ENCODE results near the gene SLC29A2. TPM values are rescaled to one million over a fixed set of nuclear protein-coding genes. Genes with fewer than 3 reads are reported as not detected.

SLC29A2 gene
- total RNA-seq, 1 donor: under 0.01 TPM

DNA sequence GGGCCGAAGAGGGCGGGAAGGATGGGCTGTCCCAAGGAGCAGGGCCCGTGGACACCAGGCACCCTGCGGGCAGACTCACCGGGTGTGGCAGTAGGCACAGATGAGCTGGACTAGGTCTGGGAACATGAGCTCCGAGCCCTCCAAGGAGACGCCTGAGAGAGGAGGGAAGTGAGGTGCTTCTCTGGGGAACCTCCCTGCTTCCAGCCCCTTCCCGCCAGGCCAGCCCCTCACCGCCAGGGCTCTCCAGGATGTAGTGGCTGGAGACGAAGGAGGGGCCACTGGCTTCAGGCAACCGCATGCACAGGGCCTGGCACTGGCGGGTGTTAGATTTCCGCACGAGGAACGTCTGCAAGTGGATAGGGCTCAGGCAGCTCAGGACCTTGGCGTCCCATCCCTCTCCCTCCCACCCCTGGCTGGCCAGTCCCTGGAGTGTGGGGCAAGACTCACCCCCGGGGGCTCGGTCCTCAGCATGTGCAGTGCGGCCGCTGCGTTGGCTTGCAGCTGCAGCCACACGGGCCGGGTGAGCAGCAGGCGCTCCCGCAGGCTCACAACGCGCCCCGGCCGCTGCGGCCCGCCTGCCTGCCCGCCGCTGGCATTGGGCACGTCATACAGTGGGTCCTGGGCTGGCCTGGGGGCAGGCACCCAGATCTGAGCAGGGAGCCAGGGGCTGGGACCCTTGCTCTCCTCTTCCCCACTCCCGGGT is 35.9 kb downstream of the SLC29A2 start:
- H3K27me3 ChIP-seq (ENCODE audit: insufficient read depth, low read length): no peaks in the 10 kb centered on the region
- H3K9me3 ChIP-seq (ENCODE audit: low read depth, low read length): no peaks in the 10 kb centered on the region
- peaks cover 55% of the 10 kb centered on the region for H3K36me3 ChIP-seq (ENCODE audit: insufficient read depth, low read length)
- peak overlapping the region; percentile 97 for H3K27ac ChIP-seq (ENCODE audit: low read depth, low read length)
- H3K4me1 ChIP-seq (ENCODE audit: insufficient read depth, low read length): peaks cover 28% of the 10 kb centered on the region
- H3K79me2 ChIP-seq (ENCODE audit: insufficient read depth, low read length): peaks cover 36% of the 10 kb centered on the region
- peak; percentile 97 for DNase-seq (ENCODE audit: insufficient read length, low spot score, missing footprints)
- peak overlapping the region; percentile 96 for H3K4me2 ChIP-seq (ENCODE audit: insufficient read depth, low read length)
- H3K4me3 ChIP-seq (ENCODE audit: insufficient read depth, low read length): peak overlapping the region; percentile 82
- peak overlapping the region; percentile 62 for H2AFZ ChIP-seq (ENCODE audit: low read length)
- TF ChIP-seq CTCF (IDR thresholded peaks at IDR 0.05; ENCODE audit: extremely low read depth, low read depth, low read length): no peak
- H4K20me1 ChIP-seq (ENCODE audit: insufficient read depth, low read length): peaks cover 36% of the 10 kb centered on the region

DNA sequence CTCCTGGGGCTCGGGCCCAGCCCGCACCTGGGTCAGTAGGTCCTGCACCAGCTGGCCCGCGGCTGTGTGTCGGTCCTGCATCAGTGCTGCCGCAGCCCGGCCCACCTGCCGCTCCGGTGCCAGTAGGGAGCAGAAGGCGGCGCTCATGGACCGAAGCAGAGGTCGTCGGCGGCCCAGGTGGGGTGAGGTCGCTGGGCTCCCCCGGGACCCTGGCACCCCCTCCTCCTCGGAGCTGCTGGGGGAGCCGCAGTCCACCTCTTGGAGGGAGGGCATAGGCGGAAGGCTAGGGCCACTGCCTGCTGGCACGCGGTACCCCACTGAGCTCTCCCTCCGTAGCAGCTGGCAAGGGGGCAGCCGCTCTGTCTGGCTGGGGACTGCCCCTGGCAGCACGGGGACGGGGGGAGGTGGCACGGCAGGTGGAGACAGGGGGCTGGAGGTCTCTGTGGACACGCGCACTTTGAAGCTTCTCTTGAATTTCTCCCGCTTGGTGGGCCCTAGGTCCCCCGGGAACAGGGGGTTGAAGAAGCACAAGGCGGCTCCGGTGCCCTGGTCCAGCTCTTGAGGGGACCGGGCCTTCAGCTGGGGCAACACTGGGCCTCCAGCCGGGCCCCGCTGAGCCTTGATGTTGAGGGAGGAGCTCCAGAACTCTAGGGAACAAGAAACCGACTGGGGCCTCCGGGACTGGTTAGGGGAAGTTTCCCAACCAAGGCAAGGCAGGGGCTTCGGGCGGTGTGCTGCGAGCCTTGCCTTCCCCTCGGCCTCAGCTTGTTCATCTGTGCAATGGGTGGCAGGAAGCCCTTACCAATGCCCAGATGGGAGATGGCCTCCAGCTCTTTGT is 36.7 kb downstream of the SLC29A2 start:
- Histone ChIP-seq H3K9me3 (ENCODE audit: low read depth, low read length) (no peaks in the 10 kb centered on the region), H2AFZ (ENCODE audit: low read length) (no peak overlapping the region), H3K4me1 (ENCODE audit: insufficient read depth, low read length) (peaks cover 32% of the 10 kb centered on the region), H3K27me3 (ENCODE audit: insufficient read depth, low read length) (no peaks in the 10 kb centered on the region), H3K79me2 (ENCODE audit: insufficient read depth, low read length) (peaks cover 36% of the 10 kb centered on the region), H3K36me3 (ENCODE audit: insufficient read depth, low read length) (peaks cover 46% of the 10 kb centered on the region), H3K27ac (ENCODE audit: low read depth, low read length) (peak overlapping the region; percentile 97), H4K20me1 (ENCODE audit: insufficient read depth, low read length) (peaks cover 36% of the 10 kb centered on the region), H3K4me2 (ENCODE audit: insufficient read depth, low read length) (peak overlapping the region; percentile 96), H3K4me3 (ENCODE audit: insufficient read depth, low read length) (peak overlapping the region; percentile 82)
- no peak for TF ChIP-seq CTCF (IDR thresholded peaks at IDR 0.05; ENCODE audit: extremely low read depth, low read depth, low read length)
- DNase-seq (ENCODE audit: insufficient read length, low spot score, missing footprints): peak; percentile 89

- Histone ChIP-seq H3K79me2 (ENCODE audit: insufficient read depth, low read length) (peaks cover 36% of the 10 kb centered on the region), H2AFZ (ENCODE audit: low read length) (no peak overlapping the region), H4K20me1 (ENCODE audit: insufficient read depth, low read length) (peaks cover 36% of the 10 kb centered on the region), H3K27me3 (ENCODE audit: insufficient read depth, low read length) (no peaks in the 10 kb centered on the region), H3K4me1 (ENCODE audit: insufficient read depth, low read length) (peaks cover 32% of the 10 kb centered on the region), H3K36me3 (ENCODE audit: insufficient read depth, low read length) (peaks cover 43% of the 10 kb centered on the region), H3K9me3 (ENCODE audit: low read depth, low read length) (no peaks in the 10 kb centered on the region), H3K4me2 (ENCODE audit: insufficient read depth, low read length) (peak overlapping the region; percentile 96), H3K4me3 (ENCODE audit: insufficient read depth, low read length) (no peak overlapping the region), H3K27ac (ENCODE audit: low read depth, low read length) (no peak overlapping the region)
- DNase-seq (ENCODE audit: insufficient read length, low spot score, missing footprints): peak; percentile 57
- TF ChIP-seq CTCF (IDR thresholded peaks at IDR 0.05; ENCODE audit: extremely low read depth, low read depth, low read length): no peak
Measured at GRCh38 chr11:66333896-66334604, 37.5 kb downstream of the SLC29A2 start.
